K562 (cell line): ENCODE results near the gene MSH2. TPM values are rescaled to one million over a fixed set of nuclear protein-coding genes. Genes with fewer than 3 reads are reported as not detected.

ENCODE experiments used
- ATAC-seq: fragments of 200-7000 bp; cut with Tn5 transposase; 3 replicates; pipeline ENCODE4 v1.9.1; 2020; ENCODE audit warnings: moderate library complexity
- BruUV-seq: library from RNA; stranded (reverse); fragments of 400-500 nt; replicated peaks from 2 replicates; lab custom pipeline; 2021; lab: Mats Ljungman, UMichigan
- CTCF ChIA-PET: fragments of 300-600 bp; formaldehyde crosslinking; extraction: SDS; loops from one replicate; lab custom pipeline; 2021; ENCODE audit warnings: low intra/inter-chr PET ratio; lab: Yijun Ruan, JAX
- POLR2A ChIA-PET: fragments of 300-600, 350-650 bp; sonication (Branson Sonifier 250); formaldehyde crosslinking; extraction: SDS; loops from one replicate; lab custom pipeline; 2021; ENCODE audit warnings: antibody characterized with exemption, inconsistent platforms; lab: Yijun Ruan, JAX
- DNase-seq, 4 experiments: peaks; one replicate each; pipeline versions ENCODE4 v3.0.0 to v3.0.0-alpha.2; 2011 to 2018; ENCODE audit warnings: low spot score in 3 of 4, mixed read lengths in 3 of 4; ENCODE audit errors: extremely low read depth in 1 of 4
- FAIRE-seq: peaks from 2 replicates; lab custom pipeline; 2011; peaks lifted over from hg19 to GRCh38; lab: Jason Lieb, UNC
- H2AFZ ChIP-seq: 2 replicates; pipeline ENCODE4 v1.6.0; 2011; ENCODE audit warnings: low read depth, low read length, control low read depth, inconsistent platforms
- H3K27ac ChIP-seq: fragments of 200-600 bp; 3 replicates; pipeline ENCODE4 v1.8.0; 2011; ENCODE audit warnings: low read depth, mild to moderate bottlenecking, control low read depth, inconsistent platforms, low read length, moderate library complexity, mixed read lengths; ENCODE audit errors: extremely low read depth
- H3K27me3 ChIP-seq, 2 experiments: fragments of 300-600 bp in 1 of 2; 2 replicates in 1 of 2; 3 replicates in 1 of 2; pipeline versions ENCODE4 v1.6.0 to v1.8.0; 2011; ENCODE audit warnings: inconsistent platforms in 2 of 2, low read length in 2 of 2, mild to moderate bottlenecking in 1 of 2, mixed read lengths in 1 of 2, moderate library complexity in 1 of 2; ENCODE audit not compliant: control insufficient read depth in 2 of 2, insufficient read depth in 2 of 2
- H3K36me3 ChIP-seq: fragments of 300-600 bp; 3 replicates; pipeline ENCODE4 v1.8.0; 2011; ENCODE audit warnings: mild to moderate bottlenecking, low read length, inconsistent platforms; ENCODE audit not compliant: control insufficient read depth, insufficient read depth
- H3K4me1 ChIP-seq, 2 experiments: fragments of 200-600 bp in 1 of 2; replicated peaks in 1 of 2; 2 replicates in 1 of 2; 3 replicates in 1 of 2; pipeline versions ENCODE4 v1.5.1 to v1.8.0; 2011; ENCODE audit warnings: inconsistent platforms in 2 of 2, low read length in 2 of 2, mild to moderate bottlenecking in 1 of 2, mixed read lengths in 1 of 2, moderate library complexity in 1 of 2; ENCODE audit not compliant: control insufficient read depth in 2 of 2, insufficient read depth in 2 of 2
- H3K4me2 ChIP-seq: 2 replicates; pipeline ENCODE4 v1.6.1; 2011; ENCODE audit warnings: low read length, control low read depth, inconsistent platforms, mixed read lengths; ENCODE audit not compliant: insufficient read depth
- H3K4me3 ChIP-seq: fragments of 200-600 bp; sonication (generic), shearing (Covaris generic); 2 replicates; pipeline ENCODE4 v1.5.1; 2016; ENCODE audit warnings: control low read depth, inconsistent platforms
- H3K79me2 ChIP-seq: fragments of 200-600 bp; 3 replicates; pipeline ENCODE4 v1.8.0; 2011; ENCODE audit warnings: low read length, inconsistent platforms; ENCODE audit not compliant: control insufficient read depth, insufficient read depth
- H3K9ac ChIP-seq, 2 experiments: 2 replicates each; pipeline versions ENCODE4 v1.6.0 to v1.6.1; 2011; ENCODE audit warnings: low read depth in 2 of 2, low read length in 2 of 2, control low read depth in 1 of 2, inconsistent platforms in 1 of 2, mild to moderate bottlenecking in 1 of 2, mixed read lengths in 1 of 2; ENCODE audit not compliant: insufficient read depth in 1 of 2
- H3K9me1 ChIP-seq: one replicate; pipeline ENCODE4 v1.6.0; 2011; ENCODE audit warnings: inconsistent platforms, mild to moderate bottlenecking, low read length, moderate library complexity; ENCODE audit not compliant: control insufficient read depth, insufficient read depth
- H3K9me3 ChIP-seq: replicated peaks from 2 replicates; pipeline ENCODE4 v1.5.1; 2011; ENCODE audit warnings: low read depth, low read length, inconsistent platforms; ENCODE audit not compliant: control insufficient read depth, insufficient read depth
- H4K20me1 ChIP-seq: replicated peaks from 2 replicates; pipeline ENCODE4 v1.6.1; 2011; ENCODE audit warnings: low read length, inconsistent platforms, mixed read lengths; ENCODE audit not compliant: control insufficient read depth, insufficient read depth
- FOXJ2 ChIP-seq: fragments of 200-800 bp; sonication (Bioruptor generic); IDR thresholded peaks from 2 replicates; pipeline ENCODE4 v1.6.1; 2016; ENCODE audit warnings: missing genetic modification characterization, missing compliant biosample characterization
- FOXP1 ChIP-seq: sonication (generic); formaldehyde crosslinking; IDR thresholded peaks from 2 replicates; pipeline ENCODE4 v1.8.0; 2022; ENCODE audit warnings: mild to moderate bottlenecking, missing genetic modification reagents
- HNRNPK ChIP-seq: fragments of 200-400 bp; formaldehyde crosslinking; IDR thresholded peaks from one replicate; pipeline ENCODE4 v1.6.1; 2018; ENCODE audit warnings: mild to moderate bottlenecking, low read depth, low read length; ENCODE audit not compliant: poor library complexity, severe bottlenecking
- MBD1 ChIP-seq: fragments of 250-450 bp; sonication (Bioruptor Pico); IDR thresholded peaks from 2 replicates; pipeline ENCODE4 v1.8.0; 2022; ENCODE audit warnings: inconsistent platforms
- PHF21A ChIP-seq: fragments of 450-650 bp; IDR thresholded peaks from 2 replicates; pipeline ENCODE4 v1.6.1; 2017; ENCODE audit warnings: low read depth, borderline replicate concordance
- POLR2H ChIP-seq: IDR thresholded peaks from 2 replicates; pipeline ENCODE4 v1.6.1; 2016; ENCODE audit warnings: missing genetic modification characterization, low read depth, mild to moderate bottlenecking, control low read depth, missing compliant biosample characterization, moderate library complexity
- SIN3A ChIP-seq, 2 experiments: fragments of 150-350 bp in 1 of 2; IDR thresholded peaks; 2 replicates each; pipeline ENCODE4 v1.6.1; 2011 to 2016; ENCODE audit warnings: borderline replicate concordance in 2 of 2, low read depth in 2 of 2, low read length in 2 of 2, mild to moderate bottlenecking in 2 of 2, moderate library complexity in 2 of 2; ENCODE audit not compliant: control insufficient read depth in 1 of 2
- WGBS: fragments of 100-300 bp; shearing (Covaris generic); methylation state at CpG from one replicate; pipeline ENCODE4 v1.1.6; 2016; ENCODE audit warnings: low coverage, mixed read lengths; ENCODE audit not compliant: insufficient coverage; ENCODE audit errors: missing lambda C conversion rate; 5-methylcytosine and 5-hydroxymethylcytosine counted together
- in situ Hi-C: fragments of 300-500 bp; cut with MboI; formaldehyde crosslinking; loops from 4 replicates; pipeline ENCODE4 v1.15.0; 2018; ENCODE audit warnings: inconsistent platforms, mixed read lengths
- intact Hi-C: fragments of 100-400 bp; cut with micrococcal nuclease; formaldehyde crosslinking; loops from 2 replicates; pipeline ENCODE4 v1.14.2; 2022
- polyA plus RNA-seq, 8 experiments: library from polyadenylated mRNA; depleted of rRNA in 4 of 8; stranded (reverse) in 5 of 8; unstranded in 3 of 8; fragments of >200 nt; fragmentation: Nextera tagmentation in 2 of 8; fragmentation: Illumina TruSeq in 1 of 8; extraction: Ambion mirVana in 2 of 8; extraction: Trizol in 1 of 8; gene quantifications; 2 replicates each; pipeline versions ENCODE4 v1.2.1 to v1.2.3, GENCODE V29; 2011 to 2014; ENCODE audit warnings: inconsistent platforms in 1 of 8, missing spikeins in 1 of 8
- total RNA-seq, 7 experiments: library from RNA; depleted of rRNA in 6 of 7; stranded (reverse); fragments of >200 nt in 6 of 7; fragmentation: Illumina TruSeq in 2 of 7; extraction: Trizol in 2 of 7; gene quantifications; 2 replicates each; pipeline versions ENCODE4 v1.2.1 to v1.2.3, GENCODE V29; 2011 to 2021; ENCODE audit warnings: low replicate concordance in 1 of 7
- TF ChIP-seq, protein P1 (sequence below): fragments of 450-650 bp; IDR thresholded peaks from 2 replicates; pipeline ENCODE4 v1.6.1; 2014; ENCODE audit warnings: low read depth, mild to moderate bottlenecking, moderate library complexity, borderline replicate concordance
- TF ChIP-seq, protein P2 (sequence below): fragments of 450-650 bp; IDR thresholded peaks from 2 replicates; pipeline ENCODE4 v1.6.1; 2016; ENCODE audit warnings: borderline replicate concordance

The MSH2 gene
- total and polyA plus RNA-seq, 9 of the 15 experiments (the other 6 are each of a cell fraction or from before 2014, with no cell fraction given): 51.8 to 139 (median 113) TPM

DNA sequence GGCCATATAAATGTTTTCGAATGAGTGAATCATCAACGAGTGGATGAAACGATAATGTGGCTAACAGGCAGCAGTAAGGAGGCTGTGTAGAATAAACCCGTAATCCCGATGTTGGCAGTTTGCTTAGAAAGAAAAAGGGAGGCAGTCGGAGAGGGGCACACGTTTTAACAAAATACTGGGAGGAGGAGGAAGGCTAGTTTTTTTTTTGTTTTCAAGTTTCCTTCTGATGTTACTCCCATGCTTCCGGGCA, 476 bp upstream of the MSH2 start:
- Histone ChIP-seq H3K4me2 (peak overlapping the region; percentile 96), H3K27ac (peak overlapping the region; percentile 94), H3K27me3 (no peaks in the 10 kb centered on the region), H3K4me1 (peaks cover 7 to 22% of the 10 kb centered on the region in 2 experiments; a peak in 3 of 5 replicates), H3K9ac (peak overlapping the region; percentile 87 to 99), H2AFZ (peak overlapping the region; percentile 96), H3K36me3 (peaks cover 22% of the 10 kb centered on the region), H4K20me1 (no peaks in the 10 kb centered on the region), H3K9me1 (no peaks in the 10 kb centered on the region), H3K79me2 (peaks cover 47% of the 10 kb centered on the region), H3K4me3 (peak overlapping the region; percentile 65), H3K9me3 (peaks cover 4% of the 10 kb centered on the region; the same call in 1 of the 2 replicates)
- no peak for ATAC-seq
- in situ Hi-C loops (no loop called here), intact Hi-C loops (no loop called here)
- ChIA-PET POLR2A (interaction anchor here (0.7 to 1.4 kb wide), 5 partner anchors 10 to 84 kb away, joined by 3 to 5 read pairs (median 4); no protein-coding TSS in a partner anchor), CTCF (no interaction called here)
- TSS peak; percentile 85 for BruUV-seq
- DNase-seq: no peak
- no peak for FAIRE-seq
- WGBS: 5% methylated on average over 8 of the region's 8 CpGs
- TF ChIP-seq, protein P1, sequence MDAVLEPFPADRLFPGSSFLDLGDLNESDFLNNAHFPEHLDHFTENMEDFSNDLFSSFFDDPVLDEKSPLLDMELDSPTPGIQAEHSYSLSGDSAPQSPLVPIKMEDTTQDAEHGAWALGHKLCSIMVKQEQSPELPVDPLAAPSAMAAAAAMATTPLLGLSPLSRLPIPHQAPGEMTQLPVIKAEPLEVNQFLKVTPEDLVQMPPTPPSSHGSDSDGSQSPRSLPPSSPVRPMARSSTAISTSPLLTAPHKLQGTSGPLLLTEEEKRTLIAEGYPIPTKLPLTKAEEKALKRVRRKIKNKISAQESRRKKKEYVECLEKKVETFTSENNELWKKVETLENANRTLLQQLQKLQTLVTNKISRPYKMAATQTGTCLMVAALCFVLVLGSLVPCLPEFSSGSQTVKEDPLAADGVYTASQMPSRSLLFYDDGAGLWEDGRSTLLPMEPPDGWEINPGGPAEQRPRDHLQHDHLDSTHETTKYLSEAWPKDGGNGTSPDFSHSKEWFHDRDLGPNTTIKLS: 0 out of 2 replicates have a peak, but pooled peaks have one; percentile 16
- TF ChIP-seq PHF21A (0 out of 2 replicates have a peak, but pooled peaks have one; percentile 51), POLR2H (0 out of 2 replicates have a peak, but pooled peaks have one; percentile 18), FOXP1 (CRISPR knock-in tag) (no peak), FOXJ2 (0 out of 2 replicates have a peak, but pooled peaks have one; percentile 48), SIN3A (IDR thresholded peaks at IDR 0.05; ENCODE audit: borderline replicate concordance in 2 of 2, control insufficient read depth in 1 of 2, low read depth in 2 of 2, low read length in 2 of 2) (0 out of 4 replicates have a peak, but pooled peaks of 1 of the 2 experiments have one; percentile 20), MBD1 (CRISPR knock-in tag) (peak; percentile 52; the same call in 1 of the 2 replicates), HNRNPK (no peak)
- TF ChIP-seq, protein P2, sequence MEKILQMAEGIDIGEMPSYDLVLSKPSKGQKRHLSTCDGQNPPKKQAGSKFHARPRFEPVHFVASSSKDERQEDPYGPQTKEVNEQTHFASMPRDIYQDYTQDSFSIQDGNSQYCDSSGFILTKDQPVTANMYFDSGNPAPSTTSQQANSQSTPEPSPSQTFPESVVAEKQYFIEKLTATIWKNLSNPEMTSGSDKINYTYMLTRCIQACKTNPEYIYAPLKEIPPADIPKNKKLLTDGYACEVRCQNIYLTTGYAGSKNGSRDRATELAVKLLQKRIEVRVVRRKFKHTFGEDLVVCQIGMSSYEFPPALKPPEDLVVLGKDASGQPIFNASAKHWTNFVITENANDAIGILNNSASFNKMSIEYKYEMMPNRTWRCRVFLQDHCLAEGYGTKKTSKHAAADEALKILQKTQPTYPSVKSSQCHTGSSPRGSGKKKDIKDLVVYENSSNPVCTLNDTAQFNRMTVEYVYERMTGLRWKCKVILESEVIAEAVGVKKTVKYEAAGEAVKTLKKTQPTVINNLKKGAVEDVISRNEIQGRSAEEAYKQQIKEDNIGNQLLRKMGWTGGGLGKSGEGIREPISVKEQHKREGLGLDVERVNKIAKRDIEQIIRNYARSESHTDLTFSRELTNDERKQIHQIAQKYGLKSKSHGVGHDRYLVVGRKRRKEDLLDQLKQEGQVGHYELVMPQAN: peak; percentile 22; the same call in 1 of the 2 replicates
